Body of pancreas (tissue), 4 donors: ENCODE results near the gene CDH22. TPM values are rescaled to one million over a fixed set of nuclear protein-coding genes. Genes with fewer than 3 reads are reported as not detected.

Experiments used
- ATAC-seq: fragments of 150-250 bp; one replicate; pipeline ENCODE4 v1.9.1; 2016
- DNase-seq, 4 donors: peaks; one replicate each; pipeline ENCODE4 v3.0.0-alpha.2; 2019
- H3K27ac ChIP-seq, 4 donors: fragments of 200-600 bp; sonication (generic); 1 replicate in 3 of 4; 2 replicates in 1 of 4; pipeline versions ENCODE4 v1.5.1 to v1.6.1; 2016 to 2019; ENCODE audit warnings: mild to moderate bottlenecking in 1 of 4, mixed read lengths in 1 of 4, moderate library complexity in 1 of 4
- H3K27me3 ChIP-seq, 2 donors: fragments of 200-600 bp; sonication (generic); one replicate each; pipeline ENCODE4 v1.6.0; 2016; ENCODE audit warnings: mild to moderate bottlenecking in 1 of 2
- H3K36me3 ChIP-seq, 2 donors: fragments of 200-600 bp; sonication (generic); replicated peaks in 1 of 2; 2 replicates each; pipeline ENCODE4 v1.5.1; 2016; ENCODE audit warnings: low read depth in 2 of 2; ENCODE audit not compliant: insufficient read depth in 1 of 2
- H3K4me1 ChIP-seq: fragments of 200-600 bp; sonication (generic); one replicate; pipeline ENCODE4 v1.6.0; 2016
- H3K4me3 ChIP-seq, 2 donors: fragments of 200-600 bp; sonication (generic); 1 replicate in 1 of 2; 2 replicates in 1 of 2; pipeline ENCODE4 v1.5.1; 2016 to 2019
- H3K9me3 ChIP-seq, 3 donors: fragments of 200-600 bp; sonication (generic); 1 replicate in 2 of 3; 2 replicates in 1 of 3; pipeline ENCODE4 v1.5.1; 2016
- POLR2A ChIP-seq, 3 donors: fragments of 450-650 bp; IDR thresholded peaks; one replicate each; pipeline ENCODE4 v1.6.1; 2016; ENCODE audit warnings: antibody characterized with exemption in 3 of 3, mild to moderate bottlenecking in 2 of 3
- WGBS, 2 donors: methylation state at CpG; one replicate each; pipeline ENCODE4 v1.1.5; 2017; 5-methylcytosine and 5-hydroxymethylcytosine counted together
- intact Hi-C: fragments of 100-400 bp; cut with DNase I; formaldehyde crosslinking; loops from one replicate; pipeline ENCODE4 v1.15.1; 2023
- total RNA-seq, 2 donors: library from RNA; depleted of rRNA; stranded (reverse); fragments of >200 nt; gene quantifications; one replicate each; pipeline ENCODE4 v1.1.0, GENCODE V29; 2016
- TF ChIP-seq, protein P1 (sequence below), 7 experiments: fragments of 450-650 bp in 4 of 7; fragments of 200-600 bp in 3 of 7; sonication (generic) in 3 of 7; IDR thresholded peaks; one replicate each; pipeline ENCODE4 v1.5.1; 2016 to 2019; ENCODE audit warnings: antibody characterized with exemption in 7 of 7

CDH22 gene
- total RNA-seq, 2 donors from 2014 or later = 1.3 to 2.1 TPM

DNA sequence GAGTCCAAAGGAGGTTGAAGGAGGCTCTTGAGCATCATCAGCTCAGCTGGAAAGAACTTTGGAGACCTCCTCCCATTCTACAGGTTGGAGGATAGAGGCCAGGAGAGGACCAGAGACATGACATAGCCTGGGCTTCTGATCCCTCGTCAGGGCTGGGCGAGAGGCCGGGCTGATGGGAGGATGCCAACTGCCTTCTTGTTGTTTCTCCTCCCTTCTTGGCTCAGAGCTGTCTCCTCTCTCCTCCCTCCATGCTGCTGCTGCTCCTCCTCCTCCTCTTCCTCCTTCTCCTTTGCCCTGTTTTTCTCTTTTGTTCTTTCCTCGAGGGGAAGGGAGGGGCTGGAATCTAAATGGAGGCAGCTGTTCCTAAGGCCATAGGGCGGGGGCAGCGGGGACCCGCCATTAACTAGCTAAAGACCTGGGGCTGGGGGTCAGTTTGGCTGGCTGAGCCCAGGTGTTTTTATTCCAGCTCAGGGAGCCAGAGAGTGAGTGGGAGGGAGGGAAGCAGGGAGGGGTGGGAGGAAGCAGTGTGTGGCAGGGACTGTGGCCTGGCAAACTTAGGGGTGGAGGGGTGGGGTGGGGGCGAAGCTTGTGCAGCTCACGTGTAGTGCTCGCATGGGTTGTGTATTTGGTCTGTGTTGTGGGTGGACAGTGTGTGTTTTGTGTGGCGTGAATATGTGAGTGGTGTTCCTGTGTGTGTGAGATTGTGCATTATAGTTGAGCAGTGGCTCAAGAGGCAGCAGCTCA, 105.4 kb downstream of the CDH22 start:
- intact Hi-C loops = no loop called here

DNA sequence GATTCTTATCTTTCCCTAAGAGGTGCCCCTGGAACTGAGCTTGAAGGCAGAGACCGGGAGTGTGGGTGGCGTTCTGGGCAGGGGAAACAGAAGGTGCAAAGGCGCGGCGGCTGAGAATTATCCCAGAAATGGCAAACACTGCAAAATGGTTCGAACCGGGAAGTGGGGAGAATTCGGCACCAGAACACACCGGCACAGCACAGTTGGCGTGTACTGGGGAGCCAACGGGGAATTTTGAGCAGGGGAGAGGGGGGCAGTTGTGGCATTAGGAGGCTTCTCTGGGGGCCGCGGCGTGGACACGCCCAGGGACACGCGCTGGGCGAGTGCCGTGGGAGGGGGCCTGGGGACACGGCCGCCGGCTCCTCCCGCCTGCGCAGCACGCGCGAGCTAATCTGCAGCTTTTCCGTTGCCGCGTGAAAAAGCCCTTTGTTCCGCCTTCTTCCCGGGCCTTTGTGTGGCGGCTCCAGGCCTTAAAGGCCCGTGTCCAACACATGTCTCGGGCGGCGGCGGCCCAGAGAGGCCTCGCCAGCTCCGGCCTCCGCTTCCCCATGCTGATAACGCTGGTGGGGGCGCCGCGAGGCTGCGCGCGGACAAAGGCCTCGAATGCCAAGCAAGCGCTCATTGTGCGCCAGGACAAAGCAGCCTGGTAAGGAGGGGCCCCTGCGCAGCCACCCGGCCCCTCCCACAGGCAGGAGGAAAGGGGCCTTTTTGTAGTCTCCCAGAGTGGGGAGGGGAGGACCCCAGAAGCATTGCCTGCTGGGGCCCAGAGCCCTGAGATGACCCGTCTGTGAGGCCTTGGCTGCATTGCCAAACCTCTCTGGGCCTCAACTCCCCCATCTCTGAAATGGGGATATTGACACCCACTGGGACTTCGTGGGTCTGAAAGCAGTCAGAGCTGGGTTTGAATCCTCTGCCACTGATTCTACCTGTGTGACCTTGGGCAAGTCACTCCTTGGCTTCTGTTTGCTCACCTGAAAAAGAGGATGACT, 107.4 kb downstream of the CDH22 start:
- WGBS, 2 donors = 36 to 50% methylated on average over 23 to 55 of the region's 55 CpGs
- TF ChIP-seq, protein P1, sequence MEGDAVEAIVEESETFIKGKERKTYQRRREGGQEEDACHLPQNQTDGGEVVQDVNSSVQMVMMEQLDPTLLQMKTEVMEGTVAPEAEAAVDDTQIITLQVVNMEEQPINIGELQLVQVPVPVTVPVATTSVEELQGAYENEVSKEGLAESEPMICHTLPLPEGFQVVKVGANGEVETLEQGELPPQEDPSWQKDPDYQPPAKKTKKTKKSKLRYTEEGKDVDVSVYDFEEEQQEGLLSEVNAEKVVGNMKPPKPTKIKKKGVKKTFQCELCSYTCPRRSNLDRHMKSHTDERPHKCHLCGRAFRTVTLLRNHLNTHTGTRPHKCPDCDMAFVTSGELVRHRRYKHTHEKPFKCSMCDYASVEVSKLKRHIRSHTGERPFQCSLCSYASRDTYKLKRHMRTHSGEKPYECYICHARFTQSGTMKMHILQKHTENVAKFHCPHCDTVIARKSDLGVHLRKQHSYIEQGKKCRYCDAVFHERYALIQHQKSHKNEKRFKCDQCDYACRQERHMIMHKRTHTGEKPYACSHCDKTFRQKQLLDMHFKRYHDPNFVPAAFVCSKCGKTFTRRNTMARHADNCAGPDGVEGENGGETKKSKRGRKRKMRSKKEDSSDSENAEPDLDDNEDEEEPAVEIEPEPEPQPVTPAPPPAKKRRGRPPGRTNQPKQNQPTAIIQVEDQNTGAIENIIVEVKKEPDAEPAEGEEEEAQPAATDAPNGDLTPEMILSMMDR (IDR thresholded peaks at IDR 0.05) = no peak
- TF ChIP-seq POLR2A (IDR thresholded peaks at IDR 0.05) = no peak
- Histone ChIP-seq H3K4me1 (no peaks in the 10 kb centered on the region), H3K27ac (no peak overlapping the region), H3K9me3 (no peaks in the 10 kb centered on the region), H3K27me3 (peaks cover 0 to 13% of the 10 kb centered on the region in 2 donors), H3K36me3 (no peaks in the 10 kb centered on the region), H3K4me3 (no peak overlapping the region)
- intact Hi-C loops = no loop called here
- DNase-seq = no peak
- ATAC-seq = no peak

More for the DNA sequence above, 105.4 kb downstream of the CDH22 start:
- Histone ChIP-seq H3K36me3 (no peaks in the 10 kb centered on the region), H3K27ac (no peak overlapping the region), H3K9me3 (no peaks in the 10 kb centered on the region), H3K4me3 (no peak overlapping the region), H3K4me1 (no peaks in the 10 kb centered on the region), H3K27me3 (peaks cover 0 to 13% of the 10 kb centered on the region in 2 donors)
- DNase-seq = no peak
- WGBS, 2 donors = 29% methylated on average over 11 of the region's 11 CpGs
- no peak for ATAC-seq
- no peak for TF ChIP-seq POLR2A (IDR thresholded peaks at IDR 0.05)
- TF ChIP-seq, protein P1 (IDR thresholded peaks at IDR 0.05) = no peak

DNA sequence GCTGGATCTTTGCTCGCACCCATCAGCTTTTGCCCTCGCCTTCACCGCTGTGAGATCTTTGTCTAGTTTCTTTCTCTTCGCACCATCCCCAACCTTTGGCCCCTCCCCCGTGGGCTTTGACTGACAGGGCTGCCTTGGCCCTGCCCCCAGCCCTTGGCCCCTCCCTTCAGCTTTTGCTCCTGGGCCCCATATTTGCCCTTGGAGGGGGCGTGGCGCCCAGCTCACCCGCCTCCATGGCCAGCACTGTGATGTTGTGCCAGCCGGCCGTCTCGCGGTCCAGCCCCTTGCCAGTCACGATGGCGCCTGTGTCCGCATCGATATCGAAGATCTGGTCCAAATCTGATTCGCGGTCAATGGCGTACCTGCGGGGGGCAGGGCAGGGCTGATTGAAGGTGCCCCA, 109.1 kb downstream of the CDH22 start:
- no peak overlapping the region for H3K27ac ChIP-seq
- DNase-seq (no peak), ATAC-seq (no peak)
- no peaks in the 10 kb centered on the region for H3K4me1 ChIP-seq
- H3K36me3 ChIP-seq = no peaks in the 10 kb centered on the region
- WGBS, 2 donors = 9 to 14% methylated on average over 18 to 21 of the region's 21 CpGs
- H3K4me3 ChIP-seq = no peak overlapping the region
- intact Hi-C loops = no loop called here
- no peak for TF ChIP-seq POLR2A (IDR thresholded peaks at IDR 0.05)
- TF ChIP-seq, protein P1 (IDR thresholded peaks at IDR 0.05) = no peak
- peaks cover 0 to 13% of the 10 kb centered on the region in 2 donors for H3K27me3 ChIP-seq
- no peaks in the 10 kb centered on the region for H3K9me3 ChIP-seq

- intact Hi-C loops = no loop called here
- no peak overlapping the region for H3K4me3 ChIP-seq
- TF ChIP-seq POLR2A (IDR thresholded peaks at IDR 0.05) = no peak
- TF ChIP-seq, protein P1 (IDR thresholded peaks at IDR 0.05) = no peak
- no peak for ATAC-seq
- no peaks in the 10 kb centered on the region for H3K36me3 ChIP-seq
- DNase-seq = no peak
- peaks cover 0 to 13% of the 10 kb centered on the region in 2 donors for H3K27me3 ChIP-seq
- no peak overlapping the region for H3K27ac ChIP-seq
- H3K4me1 ChIP-seq = no peaks in the 10 kb centered on the region
- 51 to 58% methylated on average over 3 of the region's 3 CpGs for WGBS, 2 donors
- H3K9me3 ChIP-seq = no peaks in the 10 kb centered on the region
Measured at GRCh38 chr20:46196990-46197389, 111.3 kb downstream of the CDH22 start.
